ENCODE measurements around the gene MAVS.

Gene MAVS

GRCh38 chr20:3911956-3912355 lies 65.3 kb downstream of the MAVS start:
- DNase-seq (ENCODE audit: low spot score), result peak; percentile 74

DNA sequence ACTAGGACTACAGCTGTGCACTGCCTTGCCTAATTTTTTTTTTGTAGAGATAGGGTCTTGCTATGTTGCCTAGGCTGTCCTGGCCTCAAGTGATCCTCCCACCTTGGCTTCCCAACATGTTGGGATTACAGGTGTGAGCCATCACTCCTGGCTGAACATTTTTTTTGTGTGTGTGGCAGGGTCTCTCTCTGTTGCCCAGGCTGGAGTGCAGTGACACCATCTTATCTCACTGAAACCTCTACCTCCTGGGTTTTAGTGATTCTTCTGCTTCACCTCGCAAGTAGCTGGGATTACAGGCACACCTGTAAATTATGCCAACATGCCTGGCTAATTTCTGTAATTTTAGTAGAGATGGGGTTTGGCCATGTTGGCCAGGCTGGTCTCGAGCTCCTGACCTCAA lies 67.8 kb downstream of the MAVS start:
- DNase-seq (ENCODE audit: low spot score), result no peak

DNA sequence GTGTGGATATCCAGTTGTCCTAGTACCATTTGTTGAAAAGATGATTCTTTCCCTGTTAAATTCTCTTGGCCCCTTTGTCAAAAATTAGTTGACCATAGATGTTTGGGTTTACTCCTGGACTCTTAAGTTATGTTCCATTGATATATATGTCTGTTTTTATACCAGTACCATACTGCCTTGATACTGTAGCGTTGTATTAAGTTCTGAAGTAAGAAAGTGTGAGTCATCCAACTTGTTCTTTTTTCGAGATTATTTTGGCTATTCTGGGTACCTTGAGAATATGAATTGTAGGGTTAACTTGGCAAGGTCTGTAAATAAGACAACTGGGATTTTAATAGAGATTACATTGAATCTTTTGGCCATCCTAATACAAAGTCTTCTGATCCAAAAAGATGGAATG lies 69.1 kb downstream of the MAVS start:
- no peak for DNase-seq (ENCODE audit: low spot score)

DNA sequence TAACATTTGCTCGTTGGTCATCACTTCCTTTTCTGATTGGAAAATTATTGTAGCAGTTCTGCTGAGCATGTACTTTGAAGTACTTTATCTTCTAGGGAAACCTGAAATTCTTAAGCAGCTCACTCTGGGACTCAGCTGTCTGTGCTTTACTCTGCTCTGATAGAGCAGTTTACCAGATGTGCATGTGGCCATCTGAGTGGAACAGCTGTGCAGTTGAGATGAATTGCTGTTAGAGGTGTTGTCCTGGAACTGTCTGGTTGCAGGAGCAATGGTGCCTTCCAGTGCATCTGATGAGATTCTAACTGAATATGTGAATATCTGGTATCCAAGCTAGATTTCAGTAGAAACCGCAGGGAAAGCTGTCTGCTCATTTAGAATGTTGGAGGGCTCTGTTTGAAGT lies 69.7 kb downstream of the MAVS start:
- DNase-seq (ENCODE audit: low spot score), result no peak

- DNase-seq (ENCODE audit: low spot score), result no peak
These were observed 72.7 kb downstream of the MAVS start for GRCh38 chr20:3919352-3919751.

DNA sequence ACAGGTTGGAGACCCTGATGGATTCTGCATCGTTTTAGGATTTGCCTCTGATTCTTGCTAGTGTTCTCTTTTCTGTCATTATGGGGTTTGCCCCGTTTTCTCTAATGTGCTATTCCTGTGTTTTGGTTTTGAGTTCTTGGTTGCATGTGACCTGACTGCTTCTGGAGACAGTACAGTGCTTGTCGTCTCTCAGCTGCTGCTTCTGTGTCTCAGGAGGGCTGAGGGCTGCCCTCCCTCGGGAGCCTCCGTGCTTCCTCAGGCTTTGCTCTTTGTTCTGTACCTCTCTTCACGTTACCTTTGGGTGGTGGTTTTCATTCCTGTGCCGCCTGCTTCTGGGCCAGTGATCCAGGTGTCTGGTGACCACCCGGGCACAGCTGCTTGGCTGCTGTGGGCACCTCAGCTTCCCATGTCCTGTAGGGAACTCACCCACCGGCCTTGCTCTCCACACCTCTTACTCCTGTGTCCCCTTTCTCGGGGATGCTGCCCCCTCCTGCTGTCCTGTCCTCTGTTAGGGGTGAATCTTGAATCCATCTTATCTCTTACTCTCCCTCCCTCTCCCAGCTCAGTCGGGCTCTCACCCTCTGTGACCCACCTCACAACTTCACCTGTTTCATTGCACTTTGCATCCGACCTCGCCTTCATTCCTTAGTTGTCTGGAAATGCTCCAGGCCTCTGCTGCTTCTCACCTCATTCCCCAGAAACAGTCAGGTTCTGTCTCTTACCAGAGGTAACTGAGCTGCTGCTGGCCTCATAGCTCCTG lies 75.8 kb downstream of the MAVS start:
- no peak for DNase-seq (ENCODE audit: low spot score)

- no peak for DNase-seq (ENCODE audit: low spot score)
These were observed 76.3 kb downstream of the MAVS start for GRCh38 chr20:3922983-3923339.

- no peak for DNase-seq (ENCODE audit: low spot score)
These were observed 77.2 kb downstream of the MAVS start for GRCh38 chr20:3923818-3924217.

DNA sequence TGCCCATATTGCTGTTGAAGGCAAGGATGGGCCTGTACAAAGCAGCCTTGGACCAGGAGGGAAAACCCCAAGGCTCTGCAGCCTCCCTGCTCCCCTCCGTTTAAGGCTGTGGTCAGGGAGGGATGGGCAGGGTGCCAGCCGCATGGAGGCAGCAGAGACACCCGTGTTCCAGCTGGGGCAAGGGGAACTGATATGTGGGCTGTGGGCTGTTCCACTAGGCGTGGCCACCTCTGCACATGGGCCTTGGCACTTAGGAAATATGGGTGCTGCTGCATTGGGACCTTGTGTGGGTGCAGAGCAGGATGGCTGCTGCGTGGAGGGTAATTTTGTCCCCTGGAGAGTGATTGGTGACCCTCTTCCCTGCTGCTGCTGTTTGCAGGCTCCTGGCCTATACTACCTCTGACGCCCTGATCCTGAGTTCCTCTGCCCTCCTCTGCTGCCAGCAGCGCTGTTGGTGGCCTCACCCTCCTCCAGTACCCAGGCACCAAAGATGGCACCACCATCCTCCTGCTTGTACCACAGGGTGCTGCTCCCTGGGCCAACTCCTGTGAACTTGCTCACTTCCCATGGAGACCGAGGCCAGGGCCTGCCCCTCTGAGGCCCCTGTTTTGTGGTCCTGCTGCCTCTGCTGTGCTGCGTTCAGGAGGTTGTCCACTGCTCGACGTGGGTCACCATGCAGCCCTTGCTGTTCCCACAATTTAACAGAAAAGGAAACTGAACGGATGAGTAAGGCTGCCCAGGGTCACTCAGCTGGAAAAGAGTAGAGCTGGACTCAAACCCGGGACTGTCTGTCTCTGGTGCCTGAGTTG lies 77.9 kb downstream of the MAVS start:
- DNase-seq (ENCODE audit: low spot score), result peak; percentile 60

GRCh38 chr20:3925113-3925695 lies 78.6 kb downstream of the MAVS start:
- DNase-seq (ENCODE audit: low spot score), result no peak

Data from hematopoietic multipotent progenitor cell treated with erythropoietin and hydrocortisone succinate and interleukin-3 and kit ligand, for 17 days (in vitro differentiated cells).